Thoracic aorta (tissue), 2 donors: ENCODE measurements around the gene HP. TPM values are rescaled to one million over a fixed set of nuclear protein-coding genes. Genes with fewer than 3 reads are reported as not detected.

Experiments used
- ATAC-seq: fragments of 150-250 bp; one replicate; pipeline ENCODE4 v1.8.0; 2017; ENCODE audit warnings: low read depth; ENCODE audit not compliant: insufficient number of reproducible peaks, low FRiP score
- DNase-seq: peaks from one replicate; pipeline ENCODE4 v3.0.0-alpha.2; 2020; ENCODE audit warnings: low spot score
- H3K27ac ChIP-seq, 2 donors: fragments of 200-600 bp; sonication (generic); 1 replicate in 1 of 2; 2 replicates in 1 of 2; pipeline ENCODE4 v1.5.1; 2016; ENCODE audit warnings: mild to moderate bottlenecking in 2 of 2, moderate library complexity in 2 of 2
- H3K27me3 ChIP-seq: fragments of 200-600 bp; sonication (generic); replicated peaks from 2 replicates; pipeline ENCODE4 v1.6.0; 2016; ENCODE audit warnings: mild to moderate bottlenecking; ENCODE audit not compliant: insufficient read depth
- H3K36me3 ChIP-seq: fragments of 200-600 bp; sonication (generic); one replicate; pipeline ENCODE4 v1.5.1; 2016
- H3K4me1 ChIP-seq, 2 donors: fragments of 200-600 bp; sonication (generic); 1 replicate in 1 of 2; 2 replicates in 1 of 2; pipeline versions ENCODE4 v1.5.1 to v1.6.0; 2016; ENCODE audit warnings: low read depth in 2 of 2, mild to moderate bottlenecking in 1 of 2; ENCODE audit not compliant: control insufficient read depth in 1 of 2
- H3K4me3 ChIP-seq: fragments of 200-600 bp; sonication (generic); 2 replicates; pipeline ENCODE4 v1.5.1; 2016; ENCODE audit warnings: mild to moderate bottlenecking
- H3K9me3 ChIP-seq: fragments of 200-600 bp; sonication (generic); 2 replicates; pipeline ENCODE4 v1.5.1; 2016
- CTCF ChIP-seq: fragments of 200-600 bp; sonication (generic); IDR thresholded peaks from one replicate; pipeline ENCODE4 v1.5.1; 2019; ENCODE audit warnings: antibody characterized with exemption
- total RNA-seq, 2 donors: library from RNA; depleted of rRNA; stranded (reverse); fragments of >200 nt; gene quantifications; one replicate each; pipeline versions ENCODE4 v1.1.0 to v1.2.3, GENCODE V29; 2016

HP gene
- total RNA-seq, 2 donors from 2014 or later: 5.7 to 10.8 TPM

DNA sequence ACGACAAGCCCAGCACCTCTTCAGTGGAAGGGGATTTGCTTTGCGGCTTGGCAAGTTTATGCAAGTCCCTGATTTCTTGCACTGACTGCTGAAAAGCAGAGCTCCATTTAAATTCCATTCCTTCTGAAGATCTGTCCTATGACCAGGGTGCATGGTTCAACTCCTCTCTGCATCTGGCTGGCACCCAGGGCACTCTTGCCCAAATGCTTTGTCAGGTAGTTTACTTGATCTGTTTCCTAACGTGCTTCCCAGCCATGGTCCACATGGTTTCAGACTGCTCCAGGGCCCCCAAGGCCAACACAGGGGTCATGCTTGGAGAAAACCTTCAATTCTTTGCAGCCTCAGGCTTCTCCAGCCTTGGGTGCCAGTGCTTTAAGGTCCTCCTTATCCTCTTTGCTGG lies 11.2 kb upstream of the HP start:
- DNase-seq: no peak
- Histone ChIP-seq H3K27me3 (no peaks in the 10 kb centered on the region), H3K27ac (no peak overlapping the region), H3K4me3 (no peak overlapping the region), H3K9me3 (no peaks in the 10 kb centered on the region), H3K4me1 (no peaks in the 10 kb centered on the region), H3K36me3 (peaks cover 10% of the 10 kb centered on the region)
- ATAC-seq: no peak
- TF ChIP-seq CTCF: no peak

- DNase-seq (no peak), ATAC-seq (no peak)
- peaks cover 10% of the 10 kb centered on the region for H3K36me3 ChIP-seq
- H3K4me3 ChIP-seq: no peak overlapping the region
- no peak for TF ChIP-seq CTCF
- H3K27ac ChIP-seq: no peak overlapping the region
- H3K9me3 ChIP-seq: no peaks in the 10 kb centered on the region
- no peaks in the 10 kb centered on the region for H3K4me1 ChIP-seq
- H3K27me3 ChIP-seq: no peaks in the 10 kb centered on the region
Observed at GRCh38 chr16:72043539-72043938, 10.8 kb upstream of the HP start.

DNA sequence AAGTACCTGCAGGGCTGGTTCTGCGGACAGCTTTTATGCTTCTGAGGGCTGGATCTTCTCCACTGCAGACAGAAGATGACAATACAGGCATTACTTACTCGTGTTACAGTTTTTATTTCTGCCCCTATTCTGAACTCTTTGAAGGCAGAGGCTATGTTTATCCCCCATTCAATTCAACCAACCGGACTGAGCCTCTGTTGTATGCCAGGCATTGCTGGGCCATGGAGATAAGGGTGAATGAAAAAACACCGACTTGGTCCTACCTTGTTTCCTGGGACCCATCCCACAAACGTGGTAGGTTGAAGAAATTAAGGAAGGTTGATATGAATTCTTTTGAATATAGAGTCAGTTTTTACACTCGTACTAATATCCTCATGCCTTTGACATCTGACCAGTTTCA lies 10.0 kb upstream of the HP start:
- ATAC-seq (no peak), DNase-seq (no peak)
- Histone ChIP-seq H3K27me3 (no peaks in the 10 kb centered on the region), H3K9me3 (no peaks in the 10 kb centered on the region), H3K27ac (no peak overlapping the region), H3K4me1 (no peaks in the 10 kb centered on the region), H3K36me3 (peaks cover 10% of the 10 kb centered on the region), H3K4me3 (no peak overlapping the region)
- TF ChIP-seq CTCF: no peak

DNA sequence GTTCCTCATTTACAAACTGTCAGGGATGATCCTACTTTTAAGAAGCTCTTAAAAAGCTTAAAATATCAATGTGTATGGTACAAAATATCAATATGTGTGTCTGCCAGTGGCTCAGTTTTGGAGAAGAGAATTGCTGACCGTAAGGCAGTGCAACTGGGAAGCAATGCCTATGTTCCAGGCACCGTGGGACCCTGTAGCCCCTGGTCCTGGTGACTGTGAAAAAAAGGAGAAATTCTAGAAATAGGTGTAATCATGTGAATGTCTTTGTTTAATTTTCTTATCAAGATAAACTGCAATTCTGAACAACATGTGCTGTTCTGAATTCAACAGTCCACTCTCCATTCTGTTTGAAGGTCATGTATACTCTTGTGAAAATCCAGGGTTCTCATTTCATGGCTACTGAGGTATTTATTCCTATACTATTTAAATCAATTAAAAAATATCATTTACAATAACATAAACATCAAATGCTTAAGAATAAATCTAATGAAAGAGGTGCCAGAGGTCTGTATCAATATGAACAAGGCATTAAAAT lies 9.4 kb upstream of the HP start:
- Histone ChIP-seq H3K36me3 (peaks cover 10% of the 10 kb centered on the region), H3K4me1 (no peaks in the 10 kb centered on the region), H3K27me3 (no peaks in the 10 kb centered on the region), H3K4me3 (no peak overlapping the region), H3K9me3 (no peaks in the 10 kb centered on the region), H3K27ac (no peak overlapping the region)
- ATAC-seq: no peak
- no peak for DNase-seq
- no peak for TF ChIP-seq CTCF

DNA sequence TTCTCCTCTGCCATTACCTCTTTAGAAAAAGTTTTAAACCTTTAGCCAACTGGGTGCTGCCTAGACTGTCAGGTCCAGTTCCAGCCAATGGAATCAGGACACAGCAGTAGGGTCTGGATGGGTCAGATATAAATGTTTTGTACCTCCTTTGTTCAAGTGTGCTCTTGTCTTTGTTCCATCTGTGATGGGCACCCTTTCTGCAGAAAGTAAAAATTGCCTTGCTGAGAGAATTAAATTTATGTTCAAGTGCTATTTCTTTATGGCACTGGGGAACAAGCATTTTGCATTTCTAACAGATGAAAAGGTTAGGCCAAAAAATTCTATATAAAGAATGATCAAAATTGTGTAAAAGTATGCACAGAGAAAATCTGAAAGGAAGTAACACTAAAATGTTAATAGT lies 5.2 kb upstream of the HP start:
- Histone ChIP-seq H3K27me3 (no peaks in the 10 kb centered on the region), H3K27ac (no peak overlapping the region), H3K36me3 (no peaks in the 10 kb centered on the region), H3K4me3 (no peak overlapping the region), H3K4me1 (no peaks in the 10 kb centered on the region), H3K9me3 (no peaks in the 10 kb centered on the region)
- no peak for DNase-seq
- no peak for ATAC-seq
- TF ChIP-seq CTCF: no peak
